GM12878 (cell line): ENCODE data around the gene SPI1. TPM values are rescaled to one million over a fixed set of nuclear protein-coding genes. Genes with fewer than 3 reads are reported as not detected.

Experiments used
- ATAC-seq: fragments of 200-7000 bp; cut with Tn5 transposase; 3 replicates; pipeline ENCODE4 v1.9.1; 2020; ENCODE audit warnings: mild to moderate bottlenecking, moderate library complexity
- Bru-seq: library from RNA; stranded (reverse); fragments of 400-500 nt; gene quantifications from one replicate; lab custom pipeline; 2021; lab: Mats Ljungman, UMichigan
- BruChase-seq, 2 experiments: library from RNA; stranded (reverse); fragments of 400-500 nt; gene quantifications; one replicate each; lab custom pipeline; 2021; lab: Mats Ljungman, UMichigan
- BruUV-seq: library from RNA; stranded (reverse); fragments of 400-500 nt; replicated peaks from 2 replicates; lab custom pipeline; 2021; lab: Mats Ljungman, UMichigan
- CTCF ChIA-PET: fragments of 300-600 bp; sonication (Branson Sonifier 250); formaldehyde crosslinking; extraction: SDS; loops from one replicate; lab custom pipeline; 2021; ENCODE audit warnings: inconsistent platforms; lab: Yijun Ruan, JAX
- POLR2A ChIA-PET: fragments of 350-600 bp; formaldehyde crosslinking; extraction: SDS; loops from one replicate; lab custom pipeline; 2021; ENCODE audit warnings: inconsistent platforms; lab: Charles Lee
- RAD21 ChIA-PET: fragments of 300-600 bp; sonication (Branson Sonifier 250); formaldehyde crosslinking; loops from one replicate; lab custom pipeline; 2023; ENCODE audit warnings: antibody characterized with exemption; ENCODE audit not compliant: unreplicated experiment; lab: Charles Lee
- SMC1A ChIA-PET: fragments of 300-600 bp; sonication (Branson Sonifier 250); formaldehyde crosslinking; loops from one replicate; lab custom pipeline; 2023; ENCODE audit not compliant: unreplicated experiment, uncharacterized antibody; lab: Charles Lee
- DNase-seq: peaks from one replicate; pipeline ENCODE4 v3.0.0-alpha.2; 2011; ENCODE audit warnings: low read depth, low spot score
- FAIRE-seq: peaks from 3 replicates; lab custom pipeline; 2011; peaks lifted over from hg19 to GRCh38; lab: Jason Lieb, UNC
- H2AFZ ChIP-seq: 2 replicates; pipeline ENCODE4 v1.6.0; 2011; ENCODE audit warnings: low read depth, low read length, control low read depth; ENCODE audit not compliant: control insufficient read depth
- H3K27ac ChIP-seq: 2 replicates; pipeline ENCODE4 v1.5.1; 2011; ENCODE audit warnings: control low read depth; ENCODE audit not compliant: control insufficient read depth, insufficient read depth
- H3K27me3 ChIP-seq, 2 experiments: replicated peaks in 1 of 2; 2 replicates each; pipeline versions ENCODE4 v1.6.0 to v1.6.1; 2011; ENCODE audit warnings: low read length in 1 of 2; ENCODE audit not compliant: control insufficient read depth in 2 of 2, insufficient read depth in 2 of 2
- H3K36me3 ChIP-seq, 2 experiments: 2 replicates each; pipeline ENCODE4 v1.5.1; 2011; ENCODE audit warnings: low read length in 1 of 2; ENCODE audit not compliant: control insufficient read depth in 2 of 2, insufficient read depth in 2 of 2
- H3K4me1 ChIP-seq: 2 replicates; pipeline ENCODE4 v1.6.1; 2011; ENCODE audit warnings: mild to moderate bottlenecking, low read length, moderate library complexity, mixed read lengths; ENCODE audit not compliant: control insufficient read depth, insufficient read depth
- H3K4me2 ChIP-seq: 2 replicates; pipeline ENCODE4 v1.6.0; 2011; ENCODE audit warnings: control low read depth; ENCODE audit not compliant: control insufficient read depth, insufficient read depth
- H3K4me3 ChIP-seq: fragments of 200-600 bp; sonication (generic); 2 replicates; pipeline ENCODE4 v1.5.1; 2016
- H3K79me2 ChIP-seq: 2 replicates; pipeline ENCODE4 v1.6.0; 2011; ENCODE audit warnings: low read length; ENCODE audit not compliant: control insufficient read depth, insufficient read depth
- H3K9ac ChIP-seq: 2 replicates; pipeline ENCODE4 v1.8.0; 2011; ENCODE audit warnings: low read length, control low read depth, mixed read lengths; ENCODE audit not compliant: control insufficient read depth, insufficient read depth
- H3K9me3 ChIP-seq: replicated peaks from 3 replicates; pipeline ENCODE4 v1.5.1; 2011; ENCODE audit warnings: mild to moderate bottlenecking, low read length; ENCODE audit not compliant: control insufficient read depth, insufficient read depth
- H4K20me1 ChIP-seq: 2 replicates; pipeline ENCODE4 v1.6.0; 2011; ENCODE audit not compliant: control insufficient read depth, insufficient read depth
- BHLHE40 ChIP-seq, 2 experiments: fragments of 450-650 bp in 1 of 2; IDR thresholded peaks; 2 replicates each; pipeline ENCODE4 v1.6.1; 2011 to 2017; ENCODE audit warnings: low read depth in 2 of 2, borderline replicate concordance in 1 of 2, improper control_type of control experiment in 1 of 2, low read length in 1 of 2, mild to moderate bottlenecking in 1 of 2
- GATAD2B ChIP-seq: fragments of 450-650 bp; conservative IDR thresholded peaks from 2 replicates; pipeline ENCODE4 v1.6.1; 2017; ENCODE audit warnings: low read depth, mild to moderate bottlenecking, moderate library complexity
- MXI1 ChIP-seq: fragments of 150-350 bp; IDR thresholded peaks from 2 replicates; pipeline ENCODE4 v1.6.1; 2011; ENCODE audit warnings: low read depth, mild to moderate bottlenecking, inconsistent platforms, low read length, improper control_type of control experiment
- POLR2A ChIP-seq: IDR thresholded peaks from 2 replicates; pipeline ENCODE4 v1.6.1; 2011; ENCODE audit warnings: low read depth, mild to moderate bottlenecking, low read length
- STAT3 ChIP-seq: IDR thresholded peaks from 2 replicates; pipeline ENCODE4 v1.6.1; 2011; ENCODE audit warnings: low read depth, low read length, improper control_type of control experiment
- TAF1 ChIP-seq: IDR thresholded peaks from 2 replicates; pipeline ENCODE4 v1.6.1; 2011; ENCODE audit warnings: mild to moderate bottlenecking, low read depth, low read length, borderline replicate concordance
- ZNF384 ChIP-seq: IDR thresholded peaks from 2 replicates; pipeline ENCODE4 v1.6.1; 2012; ENCODE audit warnings: low read depth, mild to moderate bottlenecking, low read length, improper control_type of control experiment, borderline replicate concordance
- WGBS: methylation state at CpG from one replicate; pipeline ENCODE4 v1.1.6; 2016; ENCODE audit warnings: low lambda C conversion rate; ENCODE audit not compliant: insufficient replicate concordance, insufficient coverage; ENCODE audit errors: missing lambda C conversion rate; 5-methylcytosine and 5-hydroxymethylcytosine counted together
- in situ Hi-C: fragments of 300-500 bp; cut with MboI; formaldehyde crosslinking; loops from 9 replicates; pipeline ENCODE4 v1.14.3; 2018; ENCODE audit warnings: mixed read lengths
- intact Hi-C: fragments of 100-400 bp; cut with micrococcal nuclease; formaldehyde crosslinking; loops from one replicate; pipeline ENCODE4 v1.14.2; 2022; ENCODE audit not compliant: unreplicated experiment
- long read RNA-seq, 2 experiments: library from polyadenylated mRNA; unstranded; transcript quantifications; one replicate each; pipeline ENCODE4 v2.0.0, GENCODE V29; 2019 to 2020
- polyA minus RNA-seq, 3 experiments: library from RNA; depleted of rRNA, polyadenylated mRNA; stranded (reverse); fragments of >200 nt; gene quantifications; 2 replicates each; pipeline ENCODE4 v1.2.3, GENCODE V29; 2011
- polyA plus RNA-seq, 11 experiments: library from polyadenylated mRNA; depleted of rRNA in 4 of 11; unstranded in 6 of 11; stranded (reverse) in 5 of 11; fragments of >200 nt; fragmentation: Nextera tagmentation in 4 of 11; fragmentation: Illumina TruSeq in 1 of 11; extraction: Ambion mirVana in 4 of 11; extraction: Trizol in 1 of 11; gene quantifications; 1 replicate in 1 of 11; 2 replicates in 10 of 11; pipeline versions ENCODE4 v1.2.1 to v1.2.3, GENCODE V29; 2011 to 2016; ENCODE audit warnings: inconsistent platforms in 2 of 11, missing spikeins in 2 of 11, low read depth in 1 of 11
- total RNA-seq, 4 experiments: library from RNA; depleted of rRNA in 3 of 4; stranded (reverse); fragments of >200 nt in 3 of 4; fragmentation: Illumina TruSeq in 1 of 4; extraction: Trizol in 1 of 4; gene quantifications; 2 replicates each; pipeline versions ENCODE4 v1.2.1 to v1.2.3, GENCODE V29; 2013 to 2021
- TF ChIP-seq, protein P1 (sequence below): fragments of 450-650 bp; IDR thresholded peaks from 2 replicates; pipeline ENCODE4 v1.6.1; 2018; ENCODE audit warnings: borderline replicate concordance, mild to moderate bottlenecking; ENCODE audit not compliant: partially characterized antibody
- TF ChIP-seq, protein P2 (sequence below): IDR thresholded peaks from 2 replicates; pipeline ENCODE4 v1.6.1; 2012; ENCODE audit warnings: low read length, inconsistent platforms
- TF ChIP-seq, protein P3 (sequence below): fragments of 450-650 bp; conservative IDR thresholded peaks from 2 replicates; pipeline ENCODE4 v1.6.1; 2017; ENCODE audit warnings: mild to moderate bottlenecking, moderate library complexity

SPI1 gene
- total RNA-seq (2013; cell fraction: nucleolus; rRNA removed) = 8.7 and 10.3 TPM in 2 replicates
- total RNA-seq (2014; rRNA removed) (19.9 and 25.9 TPM in 2 replicates), total RNA-seq (2014; rRNA removed; fragmentation: Illumina TruSeq; extraction: Trizol) (5.9 and 6.5 TPM in 2 replicates), total RNA-seq (2021) (29.5 and 31.1 TPM in 2 replicates), polyA plus RNA-seq (2011; rRNA removed) (3.6 and 10.2 TPM in 2 replicates), polyA plus RNA-seq (2014; fragmentation: Illumina TruSeq; extraction: Trizol) (1.3 and 8.8 TPM in 2 replicates), polyA plus RNA-seq (2014; fragmentation: Nextera tagmentation; extraction: Ambion mirVana) (under 1 TPM; 0.05 to 0.08 TPM), polyA plus RNA-seq (2014; rRNA removed) (24.5 and 30.2 TPM in 2 replicates), polyA plus RNA-seq (2016; fragmentation: Nextera tagmentation; extraction: Ambion mirVana) (10 to 100 TPM in 1 of 2 experiments, 1 to 10 TPM in 1; 9.2 to 15.0 TPM), polyA minus RNA-seq (2011; rRNA and poly(A)+ RNA removed) (9.1 and 16.5 TPM in 2 replicates), Bru-seq, nascent RNA (percentile 76 among the genes with signal in this experiment), BruChase-seq, experiment 1, labeled RNA remaining after a 6-hour chase (percentile 89 among the genes with signal in this experiment), BruChase-seq, experiment 2, labeled RNA remaining after a 2-hour chase (percentile 84 among the genes with signal in this experiment)
- polyA plus RNA-seq (2011; ENCODE audit: low read depth) = 7.3 TPM
- polyA plus RNA-seq (2011; cell fraction: cytosol; rRNA removed) = 13.4 and 15.8 TPM in 2 replicates
- 13.8 and 20.3 TPM in 2 replicates for polyA plus RNA-seq (2011; cell fraction: nucleus; rRNA removed)
- 26.5 and 28.6 TPM in 2 replicates for polyA plus RNA-seq (2012)
- polyA minus RNA-seq (2011; cell fraction: cytosol; rRNA and poly(A)+ RNA removed) = 7.7 and 13.2 TPM in 2 replicates
- polyA minus RNA-seq (2011; cell fraction: nucleus; rRNA and poly(A)+ RNA removed) = 4.6 and 9.6 TPM in 2 replicates
- long read RNA-seq, experiment 1, partial matches to known transcripts = 0 of 4 reads
- long read RNA-seq, experiment 1, other reads (novel, unspliced or antisense) = 1 of 4 reads
- long read RNA-seq, experiment 2 = 0 reads

DNA sequence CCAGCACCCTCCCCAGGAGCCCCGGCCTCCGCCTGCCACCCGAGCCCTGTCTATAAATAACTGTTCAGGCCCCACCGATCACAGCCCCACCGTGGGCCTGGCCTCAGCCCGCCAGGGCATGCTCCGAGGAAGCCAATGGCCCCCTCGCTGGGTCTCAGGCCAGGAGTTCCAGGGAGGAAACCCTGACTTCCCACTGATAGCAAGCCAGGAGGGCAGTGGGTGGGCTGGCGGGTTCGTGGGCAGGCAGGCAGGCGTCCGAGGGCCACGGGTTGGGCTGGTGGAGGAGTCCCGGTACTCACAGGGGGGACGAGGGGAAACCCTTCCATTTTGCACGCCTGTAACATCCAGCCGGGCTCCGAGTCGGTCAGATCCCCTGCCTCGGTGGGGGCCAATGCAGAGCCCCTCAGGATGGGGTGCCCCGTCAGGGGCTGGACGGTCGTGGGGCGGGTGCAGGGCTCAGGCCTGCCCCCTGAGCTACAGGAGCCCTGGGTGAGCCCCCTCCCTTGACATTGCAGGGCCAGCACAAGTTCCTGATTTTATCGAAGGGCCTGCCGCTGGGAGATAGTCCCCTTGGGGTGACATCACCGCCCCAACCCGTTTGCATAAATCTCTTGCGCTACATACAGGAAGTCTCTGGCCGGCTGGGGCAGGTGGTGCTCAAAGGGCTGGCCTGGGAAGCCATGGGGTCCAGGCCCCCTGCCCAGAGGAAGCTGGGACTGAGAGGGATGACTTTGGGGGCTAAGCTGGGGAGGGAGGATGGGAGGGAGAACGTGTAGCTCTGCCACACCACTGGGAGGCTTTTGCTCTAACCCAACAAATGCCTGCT, at the start of gene SPI1:
TSS of gene SPI1 (minus strand) at position 538 of the 826 bp plus-strand sequence. CDS start at position 344, 194 bp downstream.
- Histone ChIP-seq H3K36me3 (peaks cover 2 to 3% of the 10 kb centered on the region in 2 experiments; a peak in 3 of 4 replicates), H3K79me2 (peaks cover 41% of the 10 kb centered on the region), H3K27ac (peak within 1 kb of the TSS; percentile 93), H3K9me3 (no peaks in the 10 kb centered on the region), H3K4me2 (peak within 1 kb of the TSS; percentile 89), H3K4me1 (peaks cover 21% of the 10 kb centered on the region), H3K27me3 (no peaks in the 10 kb centered on the region), H3K4me3 (peak within 1 kb of the TSS; percentile 80), H3K9ac (peak within 1 kb of the TSS; percentile 85), H2AFZ (peak within 1 kb of the TSS; percentile 71), H4K20me1 (no peaks in the 10 kb centered on the region)
- FAIRE-seq (peak; percentile 74), ATAC-seq (peak; percentile 83), DNase-seq (peak; percentile 41)
- ChIA-PET RAD21 (interaction anchor here (0.9 to 3.4 kb wide), 7 partner anchors 8 to 32 kb away, joined by 3 to 31 read pairs (median 5); partner anchors contain the start of gene SLC39A13), SMC1A (interaction anchor here (1.2 to 3.7 kb wide), 4 partner anchors 10 to 29 kb away, joined by 4 to 36 read pairs (median 13); no protein-coding TSS in a partner anchor), CTCF (interaction anchor here (0.5 to 4.1 kb wide), 9 partner anchors 10 to 1129 kb away, joined by 3 to 20 read pairs (median 6); partner anchors contain the start of gene SLC39A13), POLR2A (interaction anchor here (0.8 to 5.0 kb wide), 6 partner anchors 13 to 784 kb away, joined by 3 to 94 read pairs (median 5); no protein-coding TSS in a partner anchor)
- 2% methylated on average over 23 of the region's 31 CpGs for WGBS
- intact Hi-C loops = loop anchor here (1.0 to 10.0 kb wide), 4 partner anchors 30 to 477 kb away; partner anchors contain the start of genes FNBP4 and SLC39A13
- in situ Hi-C loops = no loop called here
- TSS peak; percentile 53 for BruUV-seq
- TF ChIP-seq TAF1 (peak; percentile 61; the same call in 1 of the 2 replicates), POLR2A (peak; percentile 93), BHLHE40 (IDR thresholded peaks at IDR 0.05; ENCODE audit: borderline replicate concordance in 1 of 2, low read depth in 2 of 2, low read length in 1 of 2) (0 out of 4 replicates have a peak, but pooled peaks of 1 of the 2 experiments have one; percentile 7), GATAD2B (peak; percentile 71; the same call in 1 of the 2 replicates), MXI1 (peak; percentile 35; the same call in 1 of the 2 replicates), STAT3 (no peak), ZNF384 (no peak)
- TF ChIP-seq, protein P1, sequence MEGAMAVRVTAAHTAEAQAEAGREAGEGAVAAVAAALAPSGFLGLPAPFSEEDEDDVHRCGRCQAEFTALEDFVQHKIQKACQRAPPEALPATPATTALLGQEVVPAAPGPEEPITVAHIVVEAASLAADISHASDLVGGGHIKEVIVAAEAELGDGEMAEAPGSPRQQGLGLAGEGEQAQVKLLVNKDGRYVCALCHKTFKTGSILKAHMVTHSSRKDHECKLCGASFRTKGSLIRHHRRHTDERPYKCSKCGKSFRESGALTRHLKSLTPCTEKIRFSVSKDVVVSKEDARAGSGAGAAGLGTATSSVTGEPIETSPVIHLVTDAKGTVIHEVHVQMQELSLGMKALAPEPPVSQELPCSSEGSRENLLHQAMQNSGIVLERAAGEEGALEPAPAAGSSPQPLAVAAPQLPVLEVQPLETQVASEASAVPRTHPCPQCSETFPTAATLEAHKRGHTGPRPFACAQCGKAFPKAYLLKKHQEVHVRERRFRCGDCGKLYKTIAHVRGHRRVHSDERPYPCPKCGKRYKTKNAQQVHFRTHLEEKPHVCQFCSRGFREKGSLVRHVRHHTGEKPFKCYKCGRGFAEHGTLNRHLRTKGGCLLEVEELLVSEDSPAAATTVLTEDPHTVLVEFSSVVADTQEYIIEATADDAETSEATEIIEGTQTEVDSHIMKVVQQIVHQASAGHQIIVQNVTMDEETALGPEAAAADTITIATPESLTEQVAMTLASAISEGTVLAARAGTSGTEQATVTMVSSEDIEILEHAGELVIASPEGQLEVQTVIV = peak; percentile 33
- TF ChIP-seq, protein P2, sequence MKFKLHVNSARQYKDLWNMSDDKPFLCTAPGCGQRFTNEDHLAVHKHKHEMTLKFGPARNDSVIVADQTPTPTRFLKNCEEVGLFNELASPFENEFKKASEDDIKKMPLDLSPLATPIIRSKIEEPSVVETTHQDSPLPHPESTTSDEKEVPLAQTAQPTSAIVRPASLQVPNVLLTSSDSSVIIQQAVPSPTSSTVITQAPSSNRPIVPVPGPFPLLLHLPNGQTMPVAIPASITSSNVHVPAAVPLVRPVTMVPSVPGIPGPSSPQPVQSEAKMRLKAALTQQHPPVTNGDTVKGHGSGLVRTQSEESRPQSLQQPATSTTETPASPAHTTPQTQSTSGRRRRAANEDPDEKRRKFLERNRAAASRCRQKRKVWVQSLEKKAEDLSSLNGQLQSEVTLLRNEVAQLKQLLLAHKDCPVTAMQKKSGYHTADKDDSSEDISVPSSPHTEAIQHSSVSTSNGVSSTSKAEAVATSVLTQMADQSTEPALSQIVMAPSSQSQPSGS = peak; percentile 68
- TF ChIP-seq, protein P3, sequence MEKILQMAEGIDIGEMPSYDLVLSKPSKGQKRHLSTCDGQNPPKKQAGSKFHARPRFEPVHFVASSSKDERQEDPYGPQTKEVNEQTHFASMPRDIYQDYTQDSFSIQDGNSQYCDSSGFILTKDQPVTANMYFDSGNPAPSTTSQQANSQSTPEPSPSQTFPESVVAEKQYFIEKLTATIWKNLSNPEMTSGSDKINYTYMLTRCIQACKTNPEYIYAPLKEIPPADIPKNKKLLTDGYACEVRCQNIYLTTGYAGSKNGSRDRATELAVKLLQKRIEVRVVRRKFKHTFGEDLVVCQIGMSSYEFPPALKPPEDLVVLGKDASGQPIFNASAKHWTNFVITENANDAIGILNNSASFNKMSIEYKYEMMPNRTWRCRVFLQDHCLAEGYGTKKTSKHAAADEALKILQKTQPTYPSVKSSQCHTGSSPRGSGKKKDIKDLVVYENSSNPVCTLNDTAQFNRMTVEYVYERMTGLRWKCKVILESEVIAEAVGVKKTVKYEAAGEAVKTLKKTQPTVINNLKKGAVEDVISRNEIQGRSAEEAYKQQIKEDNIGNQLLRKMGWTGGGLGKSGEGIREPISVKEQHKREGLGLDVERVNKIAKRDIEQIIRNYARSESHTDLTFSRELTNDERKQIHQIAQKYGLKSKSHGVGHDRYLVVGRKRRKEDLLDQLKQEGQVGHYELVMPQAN = no peak; the same call in 1 of the 2 replicates
